ENCODE results near the gene FIBCD1.

DNA sequence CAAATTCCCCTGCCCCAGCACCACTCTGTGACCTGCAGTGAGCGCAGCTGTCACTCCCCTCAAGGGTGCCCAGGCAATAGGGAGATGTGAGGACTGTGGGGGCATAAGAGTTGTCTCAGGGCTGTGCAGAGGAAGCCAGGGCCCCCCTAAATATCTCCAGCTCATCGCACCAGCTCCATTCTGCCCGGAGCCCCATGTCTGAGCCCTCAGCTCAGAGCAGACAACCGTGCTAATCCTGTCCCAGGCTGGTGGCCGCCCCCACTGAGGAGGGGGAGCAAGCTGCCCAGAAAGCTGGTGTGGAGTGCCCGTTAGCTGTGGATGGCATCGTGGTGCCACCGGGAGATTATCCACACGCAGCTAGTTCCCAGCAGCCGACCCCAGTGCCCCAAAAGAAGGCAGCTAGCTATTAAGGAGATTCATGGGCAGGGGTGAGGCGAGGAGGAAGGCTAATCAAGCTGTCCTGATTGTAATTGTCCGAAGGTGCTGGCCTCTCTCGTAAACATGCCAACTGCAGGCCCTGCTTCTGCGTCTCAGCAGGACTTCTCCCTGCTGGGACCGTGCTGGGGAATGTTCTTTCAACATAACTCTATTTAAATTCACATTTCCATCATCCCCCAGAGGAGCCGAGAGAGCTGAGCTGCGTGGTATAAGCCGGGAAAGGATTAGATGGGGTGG, 17.0 kb upstream of the FIBCD1 start:
- TF ChIP-seq FOXM1 (IDR thresholded peaks at IDR 0.05; ENCODE audit: borderline replicate concordance): no peak
- no peak for TF ChIP-seq FOXK2 (IDR thresholded peaks at IDR 0.05)
- TF ChIP-seq FOXA1 (IDR thresholded peaks at IDR 0.05): no peak
- TF ChIP-seq NFRKB (IDR thresholded peaks at IDR 0.05): no peak
- TF ChIP-seq, protein P1, sequence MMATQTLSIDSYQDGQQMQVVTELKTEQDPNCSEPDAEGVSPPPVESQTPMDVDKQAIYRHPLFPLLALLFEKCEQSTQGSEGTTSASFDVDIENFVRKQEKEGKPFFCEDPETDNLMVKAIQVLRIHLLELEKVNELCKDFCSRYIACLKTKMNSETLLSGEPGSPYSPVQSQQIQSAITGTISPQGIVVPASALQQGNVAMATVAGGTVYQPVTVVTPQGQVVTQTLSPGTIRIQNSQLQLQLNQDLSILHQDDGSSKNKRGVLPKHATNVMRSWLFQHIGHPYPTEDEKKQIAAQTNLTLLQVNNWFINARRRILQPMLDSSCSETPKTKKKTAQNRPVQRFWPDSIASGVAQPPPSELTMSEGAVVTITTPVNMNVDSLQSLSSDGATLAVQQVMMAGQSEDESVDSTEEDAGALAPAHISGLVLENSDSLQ (IDR thresholded peaks at IDR 0.05): no peak
- TF ChIP-seq BHLHE40 (IDR thresholded peaks at IDR 0.05; ENCODE audit: borderline replicate concordance): no peak
- no peak for TF ChIP-seq SUZ12 (IDR thresholded peaks at IDR 0.05)
